ENCODE results near the gene ERFL.

Gene ERFL

GRCh38 chr19:41957161-41957837, 29.1 kb upstream of the ERFL start:
- TF ChIP-seq CTCF (IDR thresholded peaks at IDR 0.05; ENCODE audit: low read length), result no peak
- no peak for TF ChIP-seq EZH2 (IDR thresholded peaks at IDR 0.05; ENCODE audit: borderline replicate concordance, low read length)
- H3K9me2 ChIP-seq (ENCODE audit: low read depth, low read length), result no peaks in the 10 kb centered on the region
- H3K27me3 ChIP-seq (ENCODE audit: insufficient read depth, low read length), result no peaks in the 10 kb centered on the region

GRCh38 chr19:41956621-41957020, 28.4 kb upstream of the ERFL start:
- TF ChIP-seq EZH2 (IDR thresholded peaks at IDR 0.05; ENCODE audit: borderline replicate concordance, low read length) (no peak), CTCF (IDR thresholded peaks at IDR 0.05; ENCODE audit: low read length) (no peak)
- Histone ChIP-seq H3K4me2 (ENCODE audit: low read length) (no peak overlapping the region), H4K20me1 (ENCODE audit: insufficient read depth, low read length) (no peaks in the 10 kb centered on the region), H3K4me3 (ENCODE audit: low read depth, low read length, poor library complexity, severe bottlenecking) (no peak overlapping the region), H3K79me2 (ENCODE audit: insufficient read depth, low read length) (no peaks in the 10 kb centered on the region), H2AFZ (ENCODE audit: low read length) (no peak overlapping the region), H3K27ac (ENCODE audit: low read depth, low read length, poor library complexity, severe bottlenecking) (no peak overlapping the region), H3K9me2 (ENCODE audit: low read depth, low read length) (no peaks in the 10 kb centered on the region), H3K36me3 (ENCODE audit: insufficient read depth, low read length) (peaks cover 17% of the 10 kb centered on the region; the same call in 1 of the 2 replicates), H3K4me1 (ENCODE audit: insufficient read depth, low read length, severe bottlenecking) (peaks cover 33% of the 10 kb centered on the region), H3K27me3 (ENCODE audit: insufficient read depth, low read length) (no peaks in the 10 kb centered on the region), H3K9ac (ENCODE audit: low read length) (no peak overlapping the region), H3F3A (ENCODE audit: insufficient read depth, low read length) (no peaks in the 10 kb centered on the region), H3K9me3 (ENCODE audit: low read length) (no peaks in the 10 kb centered on the region)

More at GRCh38 chr19:41957161-41957837, 29.1 kb upstream of the ERFL start:
- peak overlapping the region; percentile 81 for H3K4me3 ChIP-seq (ENCODE audit: low read depth, low read length, poor library complexity, severe bottlenecking)
- no peaks in the 10 kb centered on the region for H3K79me2 ChIP-seq (ENCODE audit: insufficient read depth, low read length)
- H3K4me1 ChIP-seq (ENCODE audit: insufficient read depth, low read length, severe bottlenecking), result peaks cover 30% of the 10 kb centered on the region
- H3K9me3 ChIP-seq (ENCODE audit: low read length), result no peaks in the 10 kb centered on the region
- H4K20me1 ChIP-seq (ENCODE audit: insufficient read depth, low read length), result no peaks in the 10 kb centered on the region
- no peaks in the 10 kb centered on the region for H3F3A ChIP-seq (ENCODE audit: insufficient read depth, low read length)
- H3K27ac ChIP-seq (ENCODE audit: low read depth, low read length, poor library complexity, severe bottlenecking), result peak overlapping the region; percentile 73
- H3K9ac ChIP-seq (ENCODE audit: low read length), result peak overlapping the region; percentile 19; the same call in 1 of the 2 replicates
- H2AFZ ChIP-seq (ENCODE audit: low read length), result no peak overlapping the region
- peak overlapping the region; percentile 86 for H3K4me2 ChIP-seq (ENCODE audit: low read length)
- peaks cover 17% of the 10 kb centered on the region; the same call in 1 of the 2 replicates for H3K36me3 ChIP-seq (ENCODE audit: insufficient read depth, low read length)

- Histone ChIP-seq H3K9ac (ENCODE audit: low read length) (no peak overlapping the region), H4K20me1 (ENCODE audit: insufficient read depth, low read length) (no peaks in the 10 kb centered on the region), H3K9me2 (ENCODE audit: low read depth, low read length) (no peaks in the 10 kb centered on the region), H3K79me2 (ENCODE audit: insufficient read depth, low read length) (no peaks in the 10 kb centered on the region), H3K9me3 (ENCODE audit: low read length) (no peaks in the 10 kb centered on the region), H3K36me3 (ENCODE audit: insufficient read depth, low read length) (peaks cover 17% of the 10 kb centered on the region; the same call in 1 of the 2 replicates), H3K27ac (ENCODE audit: low read depth, low read length, poor library complexity, severe bottlenecking) (no peak overlapping the region), H3K4me1 (ENCODE audit: insufficient read depth, low read length, severe bottlenecking) (peaks cover 36% of the 10 kb centered on the region), H3K4me2 (ENCODE audit: low read length) (no peak overlapping the region), H3K4me3 (ENCODE audit: low read depth, low read length, poor library complexity, severe bottlenecking) (no peak overlapping the region), H3F3A (ENCODE audit: insufficient read depth, low read length) (no peaks in the 10 kb centered on the region), H3K27me3 (ENCODE audit: insufficient read depth, low read length) (no peaks in the 10 kb centered on the region), H2AFZ (ENCODE audit: low read length) (no peak overlapping the region)
- TF ChIP-seq CTCF (IDR thresholded peaks at IDR 0.05; ENCODE audit: low read length) (no peak), EZH2 (IDR thresholded peaks at IDR 0.05; ENCODE audit: borderline replicate concordance, low read length) (no peak)
Measured at GRCh38 chr19:41955521-41955920, 27.3 kb upstream of the ERFL start.

All from OCI-LY1 (cell line).